PC-9 (cell line): ENCODE measurements around the gene NHS. TPM values are rescaled to one million over a fixed set of nuclear protein-coding genes. Genes with fewer than 3 reads are reported as not detected.

ENCODE experiments used
- BruUV-seq: library from RNA; stranded (reverse); fragments of 400-500 nt; replicated peaks from 2 replicates; lab custom pipeline; 2021; lab: Mats Ljungman, UMichigan
- CTCF ChIA-PET: fragments of 300-600 bp; sonication (Branson Sonifier 250); formaldehyde crosslinking; loops from one replicate; lab custom pipeline; 2022; ENCODE audit warnings: antibody characterized with exemption; lab: Charles Lee
- POLR2A ChIA-PET: fragments of 300-600 bp; sonication (Branson Sonifier 250); formaldehyde crosslinking; loops from one replicate; lab custom pipeline; 2022; ENCODE audit warnings: antibody characterized with exemption; ENCODE audit not compliant: unreplicated experiment; lab: Charles Lee
- DNase-seq, 2 experiments: peaks; one replicate each; pipeline versions ENCODE4 v3.0.0 to v3.0.0-alpha.2; 2015 to 2022; ENCODE audit warnings: mixed read lengths in 1 of 2
- H2AFZ ChIP-seq: fragments of 200-600 bp; sonication (generic); 2 replicates; pipeline ENCODE4 v1.8.1; 2017; ENCODE audit warnings: antibody characterized with exemption
- H3F3A ChIP-seq: fragments of 200-600 bp; sonication (generic); 2 replicates; pipeline ENCODE4 v1.8.1; 2017; ENCODE audit warnings: antibody characterized with exemption, mild to moderate bottlenecking, low read depth; ENCODE audit not compliant: insufficient read depth
- H3K27ac ChIP-seq: fragments of 200-600 bp; sonication (generic); 2 replicates; pipeline ENCODE4 v1.6.1; 2016; ENCODE audit warnings: mixed run types
- H3K27me3 ChIP-seq: fragments of 200-600 bp; sonication (generic); 2 replicates; pipeline ENCODE4 v1.6.1; 2016; ENCODE audit warnings: low read depth, mixed run types; ENCODE audit not compliant: insufficient read depth
- H3K36me3 ChIP-seq: fragments of 200-600 bp; sonication (generic); 2 replicates; pipeline ENCODE4 v1.6.1; 2016; ENCODE audit warnings: low read depth, mixed run types
- H3K4me1 ChIP-seq: fragments of 200-600 bp; sonication (generic); replicated peaks from 2 replicates; pipeline ENCODE4 v1.6.1; 2016; ENCODE audit warnings: mixed run types; ENCODE audit not compliant: insufficient read depth
- H3K4me2 ChIP-seq: fragments of 200-600 bp; sonication (generic); 2 replicates; pipeline ENCODE4 v1.6.1; 2017; ENCODE audit warnings: mixed run types
- H3K4me3 ChIP-seq: fragments of 200-600 bp; sonication (generic); 2 replicates; pipeline ENCODE4 v1.6.1; 2016; ENCODE audit warnings: mixed run types
- H3K79me2 ChIP-seq: fragments of 200-600 bp; sonication (generic); 2 replicates; pipeline ENCODE4 v1.6.1; 2017; ENCODE audit warnings: low read depth, mixed run types
- H3K9me2 ChIP-seq: fragments of 200-600 bp; sonication (generic); 2 replicates; pipeline ENCODE4 v1.8.1; 2017; ENCODE audit warnings: mild to moderate bottlenecking; ENCODE audit not compliant: insufficient read depth
- H3K9me3 ChIP-seq: fragments of 200-600 bp; sonication (generic); 2 replicates; pipeline ENCODE4 v1.8.1; 2016; ENCODE audit warnings: low read depth; ENCODE audit not compliant: insufficient read depth
- H4K20me1 ChIP-seq: fragments of 200-600 bp; sonication (generic); 2 replicates; pipeline ENCODE4 v1.8.1; 2017; ENCODE audit not compliant: insufficient read depth
- EZH2 ChIP-seq: fragments of 200-600 bp; sonication (generic); IDR thresholded peaks from 2 replicates; pipeline ENCODE4 v1.8.0; 2017; ENCODE audit warnings: antibody characterized with exemption, low read depth
- intact Hi-C: fragments of 100-400 bp; cut with micrococcal nuclease; formaldehyde crosslinking; loops from one replicate; pipeline ENCODE4 v1.10.0; 2022; ENCODE audit not compliant: unreplicated experiment
- total RNA-seq: library from RNA; stranded (reverse); gene quantifications from 2 replicates; pipeline ENCODE4 v1.2.3, GENCODE V29; 2021
- TF ChIP-seq, protein P1 (sequence below): fragments of 200-600 bp; sonication (generic); conservative IDR thresholded peaks from 2 replicates; pipeline ENCODE4 v1.6.1; 2017; ENCODE audit warnings: mixed run types, antibody characterized with exemption, mild to moderate bottlenecking, moderate library complexity

NHS gene
- total RNA-seq, 1 experiment from 2014 or later = 6.7 TPM

DNA sequence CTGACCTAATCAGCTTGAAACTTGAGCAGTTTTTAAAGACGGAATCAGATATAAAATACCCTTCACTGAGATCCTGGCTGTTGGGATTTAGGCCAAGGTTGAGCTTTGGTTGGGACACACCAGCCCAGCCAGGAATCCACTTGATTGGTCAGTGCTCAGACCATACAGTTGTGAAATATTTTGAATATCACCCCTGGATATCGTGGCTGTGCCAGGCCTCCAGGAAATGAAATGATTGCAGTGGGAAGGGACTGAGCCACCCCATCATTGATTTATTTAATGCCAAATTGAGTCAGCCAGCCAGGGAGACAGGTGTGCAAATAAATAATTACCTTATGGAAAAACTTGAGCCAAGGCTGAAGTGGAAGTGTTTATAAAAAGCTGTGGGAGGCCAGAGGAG is 233.9 kb downstream of the NHS start:
- Histone ChIP-seq H3K27ac (peak overlapping the region; percentile 85), H2AFZ (no peak overlapping the region), H4K20me1 (no peaks in the 10 kb centered on the region), H3K79me2 (peaks cover 15% of the 10 kb centered on the region; the same call in 1 of the 2 replicates), H3K4me1 (peaks cover 74% of the 10 kb centered on the region), H3K27me3 (no peaks in the 10 kb centered on the region), H3K9me3 (no peaks in the 10 kb centered on the region), H3K4me3 (no peak overlapping the region), H3K9me2 (no peaks in the 10 kb centered on the region), H3K4me2 (peak overlapping the region; percentile 60), H3F3A (peaks cover 38% of the 10 kb centered on the region), H3K36me3 (no peaks in the 10 kb centered on the region)
- TF ChIP-seq, protein P1, sequence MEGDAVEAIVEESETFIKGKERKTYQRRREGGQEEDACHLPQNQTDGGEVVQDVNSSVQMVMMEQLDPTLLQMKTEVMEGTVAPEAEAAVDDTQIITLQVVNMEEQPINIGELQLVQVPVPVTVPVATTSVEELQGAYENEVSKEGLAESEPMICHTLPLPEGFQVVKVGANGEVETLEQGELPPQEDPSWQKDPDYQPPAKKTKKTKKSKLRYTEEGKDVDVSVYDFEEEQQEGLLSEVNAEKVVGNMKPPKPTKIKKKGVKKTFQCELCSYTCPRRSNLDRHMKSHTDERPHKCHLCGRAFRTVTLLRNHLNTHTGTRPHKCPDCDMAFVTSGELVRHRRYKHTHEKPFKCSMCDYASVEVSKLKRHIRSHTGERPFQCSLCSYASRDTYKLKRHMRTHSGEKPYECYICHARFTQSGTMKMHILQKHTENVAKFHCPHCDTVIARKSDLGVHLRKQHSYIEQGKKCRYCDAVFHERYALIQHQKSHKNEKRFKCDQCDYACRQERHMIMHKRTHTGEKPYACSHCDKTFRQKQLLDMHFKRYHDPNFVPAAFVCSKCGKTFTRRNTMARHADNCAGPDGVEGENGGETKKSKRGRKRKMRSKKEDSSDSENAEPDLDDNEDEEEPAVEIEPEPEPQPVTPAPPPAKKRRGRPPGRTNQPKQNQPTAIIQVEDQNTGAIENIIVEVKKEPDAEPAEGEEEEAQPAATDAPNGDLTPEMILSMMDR = no peak
- no peak for TF ChIP-seq EZH2
- peak; percentile 35 to 93 for DNase-seq
- ChIA-PET POLR2A (no interaction called here), CTCF (no interaction called here)
- intact Hi-C loops = no loop called here
- no TSS peak for BruUV-seq

DNA sequence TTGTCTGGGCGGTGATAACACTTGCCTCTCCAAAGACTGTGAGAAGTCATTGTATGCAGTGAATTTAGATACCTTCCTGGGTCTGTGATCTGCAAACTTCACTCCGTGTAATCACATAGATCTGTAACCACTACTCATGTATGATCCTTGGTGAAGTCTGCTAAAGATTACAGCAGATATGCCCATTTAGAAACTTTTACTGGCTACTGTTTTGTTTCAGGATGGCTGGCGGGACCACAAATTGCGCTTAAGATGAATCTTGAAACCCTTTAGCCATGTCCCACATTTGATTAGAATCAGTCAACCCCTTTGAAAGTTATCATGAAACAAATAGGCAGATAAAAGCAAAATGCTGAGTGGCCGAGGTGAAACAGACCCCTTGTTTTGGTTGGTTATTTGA is 235.8 kb downstream of the NHS start:
- no peak overlapping the region for H2AFZ ChIP-seq
- H3F3A ChIP-seq = peaks cover 41% of the 10 kb centered on the region
- no peaks in the 10 kb centered on the region for H3K9me2 ChIP-seq
- no peaks in the 10 kb centered on the region for H3K27me3 ChIP-seq
- H3K4me3 ChIP-seq = no peak overlapping the region
- no peak for DNase-seq
- peaks cover 77% of the 10 kb centered on the region for H3K4me1 ChIP-seq
- no TSS peak for BruUV-seq
- 0 out of 2 replicates have a peak overlapping the region, but pooled peaks have one; percentile 7 for H3K4me2 ChIP-seq
- no peak overlapping the region for H3K27ac ChIP-seq
- POLR2A ChIA-PET = no interaction called here
- H3K36me3 ChIP-seq = no peaks in the 10 kb centered on the region
- CTCF ChIA-PET = no interaction called here
- no peaks in the 10 kb centered on the region for H4K20me1 ChIP-seq
- TF ChIP-seq, protein P1 = no peak
- no peak for TF ChIP-seq EZH2
- peaks cover 15% of the 10 kb centered on the region; the same call in 1 of the 2 replicates for H3K79me2 ChIP-seq
- H3K9me3 ChIP-seq = no peaks in the 10 kb centered on the region
- intact Hi-C loops = no loop called here

DNA sequence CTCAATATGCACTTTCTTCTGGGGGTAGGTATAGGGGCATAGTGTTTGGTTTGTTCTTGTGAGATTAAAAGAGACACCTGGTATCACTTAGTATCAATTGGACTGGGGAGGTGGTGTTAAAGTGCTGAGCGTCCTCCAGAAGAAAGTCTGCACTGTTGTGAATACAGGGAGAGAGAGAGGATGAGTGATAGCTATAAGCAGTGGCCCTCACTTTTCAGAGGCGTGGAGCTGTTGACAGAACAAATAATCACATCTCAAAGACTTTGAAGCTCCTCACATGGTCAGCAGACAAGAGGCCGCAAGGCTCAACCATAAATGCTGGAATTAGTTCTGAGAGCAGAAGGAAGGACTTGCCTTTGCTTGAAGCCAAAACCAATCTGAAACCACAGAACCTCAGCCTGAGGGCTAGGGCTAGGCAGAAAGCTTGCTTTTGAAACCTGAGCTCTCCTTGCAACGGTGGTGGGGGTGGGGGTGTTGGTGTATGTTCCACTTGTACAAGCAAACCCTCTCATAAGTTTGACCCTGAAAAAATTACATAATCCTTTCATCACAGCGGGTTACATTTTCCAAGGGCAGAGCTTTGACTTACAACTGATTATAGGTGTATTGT is 239.1 kb downstream of the NHS start:
- Histone ChIP-seq H3K4me2 (peak overlapping the region; percentile 55), H3K27ac (peak overlapping the region; percentile 53), H3K36me3 (no peaks in the 10 kb centered on the region), H3K9me3 (no peaks in the 10 kb centered on the region), H3K4me1 (peaks cover 46% of the 10 kb centered on the region), H4K20me1 (no peaks in the 10 kb centered on the region), H3F3A (peaks cover 26% of the 10 kb centered on the region), H3K9me2 (no peaks in the 10 kb centered on the region), H3K4me3 (no peak overlapping the region), H3K79me2 (0 out of 2 replicates have a peak, but pooled peaks cover 5% of the 10 kb centered on the region), H2AFZ (no peak overlapping the region), H3K27me3 (no peaks in the 10 kb centered on the region)
- TF ChIP-seq EZH2 = no peak
- TF ChIP-seq, protein P1 = no peak
- CTCF ChIA-PET = no interaction called here
- POLR2A ChIA-PET = interaction anchor here (0.6 kb wide), 1 partner anchor 123 kb away, joined by 8 read pairs; the partner anchor contains the start of gene SCML1
- peak; percentile 43 to 85 for DNase-seq
- BruUV-seq = no TSS peak
- intact Hi-C loops = no loop called here
